MCF 10A (cell line): ENCODE measurements around the gene SLC41A3. TPM values are rescaled to one million over a fixed set of nuclear protein-coding genes. Genes with fewer than 3 reads are reported as not detected.

Experiments used
- BruUV-seq: library from RNA; stranded (reverse); fragments of 400-500 nt; replicated peaks from 2 replicates; lab custom pipeline; 2021; lab: Mats Ljungman, UMichigan
- CTCF ChIA-PET: fragments of 300-600 bp; sonication (Branson Sonifier 250); formaldehyde crosslinking; extraction: SDS; loops from one replicate; lab custom pipeline; 2021; ENCODE audit warnings: antibody characterized with exemption, inconsistent platforms; lab: Yijun Ruan, JAX
- POLR2A ChIA-PET: fragments of 300-600, 350-650 bp; sonication (Branson Sonifier 250); formaldehyde crosslinking; extraction: SDS; loops from one replicate; lab custom pipeline; 2020; ENCODE audit warnings: antibody characterized with exemption, inconsistent platforms; lab: Yijun Ruan, JAX
- DNase-seq: peaks from one replicate; pipeline ENCODE4 v3.0.0-alpha.2; 2018; ENCODE audit not compliant: unreplicated experiment
- H3K27ac Mint-ChIP-seq: one replicate; pipeline ENCODE4 v1.8.0; 2022; ENCODE audit warnings: mild to moderate bottlenecking, low read depth, mixed read lengths; ENCODE audit not compliant: unreplicated experiment
- H3K27me3 Mint-ChIP-seq: one replicate; pipeline ENCODE4 v1.8.0; 2022; ENCODE audit warnings: mixed read lengths; ENCODE audit not compliant: insufficient read depth, unreplicated experiment
- H3K36me3 Mint-ChIP-seq: one replicate; pipeline ENCODE4 v1.8.0; 2022; ENCODE audit warnings: mild to moderate bottlenecking, moderate library complexity, mixed read lengths; ENCODE audit not compliant: insufficient read depth, unreplicated experiment
- H3K4me1 Mint-ChIP-seq: one replicate; pipeline ENCODE4 v1.8.0; 2022; ENCODE audit warnings: mixed read lengths; ENCODE audit not compliant: insufficient read depth, unreplicated experiment
- H3K4me3 Mint-ChIP-seq: one replicate; pipeline ENCODE4 v1.8.0; 2022; ENCODE audit warnings: mild to moderate bottlenecking, moderate library complexity, mixed read lengths; ENCODE audit not compliant: unreplicated experiment
- H3K9me3 Mint-ChIP-seq: one replicate; pipeline ENCODE4 v1.8.0; 2022; ENCODE audit warnings: mixed read lengths; ENCODE audit not compliant: unreplicated experiment
- CTCF ChIP-seq: fragments of 200-600 bp; IDR thresholded peaks from one replicate; pipeline ENCODE4 v1.8.0; 2022; ENCODE audit warnings: antibody characterized with exemption, mild to moderate bottlenecking; ENCODE audit not compliant: unreplicated experiment
- intact Hi-C: fragments of 100-400 bp; cut with micrococcal nuclease; formaldehyde crosslinking; loops from 2 replicates; pipeline ENCODE4 v1.14.1; 2022
- total RNA-seq: library from RNA; stranded (reverse); gene quantifications from 2 replicates; pipeline ENCODE4 v1.2.3, GENCODE V29; 2022

SLC41A3 gene
- total RNA-seq, 1 experiment from 2014 or later = 43.2 TPM

- ChIA-PET CTCF (no interaction called here), POLR2A (no interaction called here)
- intact Hi-C loops = no loop called here
- Mint-ChIP-seq H3K27me3 (no peaks in the 10 kb centered on the region), H3K4me1 (no peaks in the 10 kb centered on the region), H3K36me3 (peaks cover 25% of the 10 kb centered on the region), H3K27ac (no peak overlapping the region), H3K9me3 (peaks cover 12% of the 10 kb centered on the region), H3K4me3 (no peak overlapping the region)
- DNase-seq = no peak
- BruUV-seq = no TSS peak
- no peak for TF ChIP-seq CTCF
Observed at GRCh38 chr3:126028096-126028495, 55.8 kb downstream of the SLC41A3 start.

- BruUV-seq = no TSS peak
- Mint-ChIP-seq H3K4me3 (no peak overlapping the region), H3K9me3 (peaks cover 12% of the 10 kb centered on the region), H3K27ac (peak overlapping the region; percentile 77), H3K4me1 (no peaks in the 10 kb centered on the region), H3K36me3 (peaks cover 21% of the 10 kb centered on the region), H3K27me3 (no peaks in the 10 kb centered on the region)
- no peak for TF ChIP-seq CTCF
- ChIA-PET CTCF (no interaction called here), POLR2A (interaction anchor here (0.6 to 0.7 kb wide), 2 partner anchors 81 to 92 kb away, joined by 3 read pairs; no protein-coding TSS in a partner anchor)
- no peak for DNase-seq
- intact Hi-C loops = no loop called here
Observed at GRCh38 chr3:126026761-126027160, 57.2 kb downstream of the SLC41A3 start.

DNA sequence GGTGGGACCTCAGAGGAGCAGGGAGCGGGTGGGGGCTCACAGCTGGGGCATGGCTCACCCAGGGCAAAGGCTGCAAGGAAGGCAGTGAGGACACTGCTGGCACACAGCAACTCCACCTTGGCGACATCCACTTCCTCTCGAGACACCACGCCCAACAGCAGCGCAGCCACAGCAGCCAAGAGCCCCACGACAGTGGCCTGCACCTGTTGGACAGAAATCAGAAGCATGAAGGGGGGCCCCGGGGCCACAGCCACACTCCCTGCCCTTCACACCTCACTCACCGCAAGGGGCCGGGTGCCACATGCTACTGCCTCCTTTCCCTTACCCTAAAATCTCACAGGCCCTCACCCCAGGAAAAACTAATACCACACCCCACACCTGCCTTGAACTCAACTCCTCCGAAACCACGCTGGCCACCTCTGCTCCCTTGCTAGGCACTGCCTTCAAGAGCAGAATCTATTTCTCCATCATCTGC lies 57.6 kb downstream of the SLC41A3 start:
- Mint-ChIP-seq H3K9me3 (peaks cover 12% of the 10 kb centered on the region), H3K36me3 (peaks cover 21% of the 10 kb centered on the region), H3K27me3 (no peaks in the 10 kb centered on the region), H3K4me1 (no peaks in the 10 kb centered on the region), H3K4me3 (no peak overlapping the region), H3K27ac (peak overlapping the region; percentile 77)
- intact Hi-C loops = no loop called here
- no peak for DNase-seq
- no TSS peak for BruUV-seq
- TF ChIP-seq CTCF = no peak
- ChIA-PET CTCF (no interaction called here), POLR2A (interaction anchor here (0.7 to 1.0 kb wide), 2 partner anchors 9 to 92 kb away, joined by 3 to 4 read pairs; no protein-coding TSS in a partner anchor)

- no peaks in the 10 kb centered on the region for H3K27me3 Mint-ChIP-seq
- H3K36me3 Mint-ChIP-seq = peaks cover 21% of the 10 kb centered on the region
- H3K4me3 Mint-ChIP-seq = no peak overlapping the region
- no TSS peak for BruUV-seq
- DNase-seq = no peak
- TF ChIP-seq CTCF = no peak
- CTCF ChIA-PET = no interaction called here
- H3K27ac Mint-ChIP-seq = no peak overlapping the region
- intact Hi-C loops = no loop called here
- peaks cover 12% of the 10 kb centered on the region for H3K9me3 Mint-ChIP-seq
- POLR2A ChIA-PET = interaction anchor here (0.7 to 1.0 kb wide), 2 partner anchors 10 to 93 kb away, joined by 3 to 4 read pairs; no protein-coding TSS in a partner anchor
- H3K4me1 Mint-ChIP-seq = no peaks in the 10 kb centered on the region
Observed at GRCh38 chr3:126025862-126026261, 58.1 kb downstream of the SLC41A3 start.
